Thymus (tissue), 14 donors: ENCODE measurements around the gene MTG2. TPM values are rescaled to one million over a fixed set of nuclear protein-coding genes. Genes with fewer than 3 reads are reported as not detected.
A peak's percentile ranks its signal among the peaks of the same experiment; 100 is the strongest.

Experiments used
- DNase-seq, 9 donors: peaks; one replicate each; pipeline ENCODE4 v3.0.0-alpha.2; 2013; ENCODE audit warnings: low spot score in 9 of 9, low read depth in 6 of 9, missing footprints in 1 of 9
- H3K27ac ChIP-seq, 2 donors: one replicate each; pipeline ENCODE4 v1.5.1; 2013; ENCODE audit warnings: control low read depth in 1 of 2, low read depth in 1 of 2, low read length in 1 of 2, mild to moderate bottlenecking in 1 of 2, moderate library complexity in 1 of 2
- H3K27me3 ChIP-seq, 2 donors: one replicate each; pipeline ENCODE4 v1.5.1; 2013; ENCODE audit warnings: low read length in 1 of 2; ENCODE audit not compliant: control insufficient read depth in 2 of 2, insufficient read depth in 1 of 2
- H3K36me3 ChIP-seq, 2 donors: one replicate each; pipeline ENCODE4 v1.5.1; 2013; ENCODE audit warnings: low read length in 1 of 2, mild to moderate bottlenecking in 1 of 2, moderate library complexity in 1 of 2; ENCODE audit not compliant: control insufficient read depth in 2 of 2, insufficient read depth in 2 of 2
- H3K4me1 ChIP-seq, 2 donors: one replicate each; pipeline ENCODE4 v1.5.1; 2013; ENCODE audit warnings: low read length in 2 of 2; ENCODE audit not compliant: control insufficient read depth in 2 of 2, insufficient read depth in 2 of 2
- H3K4me3 ChIP-seq, 2 donors: one replicate each; pipeline ENCODE4 v1.5.1; 2013; ENCODE audit warnings: low read length in 2 of 2, control low read depth in 1 of 2, mild to moderate bottlenecking in 1 of 2
- H3K9me3 ChIP-seq, 2 donors: one replicate each; pipeline ENCODE4 v1.5.1; 2013; ENCODE audit warnings: low read length in 1 of 2, mild to moderate bottlenecking in 1 of 2; ENCODE audit not compliant: control insufficient read depth in 2 of 2, insufficient read depth in 1 of 2
- WGBS: extraction: QIAGEN DNeasy Blood & Tissue Kit; methylation state at CpG from one replicate; pipeline ENCODE4 v1.1.7; 2013; 5-methylcytosine and 5-hydroxymethylcytosine counted together
- long read RNA-seq, 10 donors: transcript quantifications; one replicate each; lab custom pipeline, GENCODE V29; 2026
- polyA plus RNA-seq: library from polyadenylated mRNA; stranded (reverse); fragments of 200-250 nt; gene quantifications from one replicate; pipeline ENCODE4 v1.2.3, GENCODE V29; 2013
- total RNA-seq: library from RNA; stranded (reverse); fragments of 120-200 nt; gene quantifications from one replicate; pipeline ENCODE4 v1.2.4, GENCODE V29; 2013
- donor health status: healthy.

Gene MTG2
- 24.8 TPM for total RNA-seq
- 47.2 TPM for polyA plus RNA-seq
- long read RNA-seq, donor 1, partial matches to known transcripts, result 0 of 1 reads
- long read RNA-seq, donor 1, other reads (novel, unspliced or antisense), result 0 of 1 reads
- long read RNA-seq, donor 2, transcript MTG2-201 (7 exons, 2,929 nt), result major isoform, 6 of 9 reads
- long read RNA-seq, donor 2, partial matches to known transcripts, result 0 of 9 reads
- long read RNA-seq, donor 2, other reads (novel, unspliced or antisense), result 0 of 9 reads
- long read RNA-seq, donor 3, transcript MTG2-210 (2 exons, 590 nt), result major isoform, 5 of 8 reads
- long read RNA-seq, donor 3, partial matches to known transcripts, result 0 of 8 reads
- long read RNA-seq, donor 3, other reads (novel, unspliced or antisense), result 0 of 8 reads
- long read RNA-seq, donor 4, partial matches to known transcripts, result 0 of 6 reads
- long read RNA-seq, donor 4, other reads (novel, unspliced or antisense), result 0 of 6 reads
- long read RNA-seq, donor 5, partial matches to known transcripts, result 0 of 4 reads
- long read RNA-seq, donor 5, other reads (novel, unspliced or antisense), result 0 of 4 reads
- long read RNA-seq, donor 6, partial matches to known transcripts, result 0 of 3 reads
- long read RNA-seq, donor 6, other reads (novel, unspliced or antisense), result 0 of 3 reads
- long read RNA-seq, donor 7, partial matches to known transcripts, result 0 of 3 reads
- long read RNA-seq, donor 7, other reads (novel, unspliced or antisense), result 0 of 3 reads
- long read RNA-seq, donor 8, partial matches to known transcripts, result 0 of 2 reads
- long read RNA-seq, donor 8, other reads (novel, unspliced or antisense), result 0 of 2 reads
- long read RNA-seq, donor 9, partial matches to known transcripts, result 0 of 2 reads
- long read RNA-seq, donor 9, other reads (novel, unspliced or antisense), result 0 of 2 reads
- long read RNA-seq, donor 10, partial matches to known transcripts, result 0 of 3 reads
- long read RNA-seq, donor 10, other reads (novel, unspliced or antisense), result 0 of 3 reads

- Histone ChIP-seq H3K4me3 (peak within 1 kb of the TSS; percentile 81 to 92), H3K27ac (peak within 1 kb of the TSS; percentile 89 to 99), H3K4me1 (peaks cover 6 to 7% of the 10 kb centered on the region in 2 donors), H3K9me3 (no peaks in the 10 kb centered on the region), H3K36me3 (peaks cover 0 to 6% of the 10 kb centered on the region in 2 donors), H3K27me3 (no peaks in the 10 kb centered on the region)
- WGBS, result under 1% methylated on average over 96 of the region's 96 CpGs
- peak; percentile 84 to 98 (median 95) for DNase-seq
These were observed at the start of gene MTG2 for GRCh38 chr20:62182469-62183425. MTG2 (plus strand) TSS chr20:62183028; CDS start chr20:62193421, 10,393 bp downstream.

GRCh38 chr20:62133051-62133845, 49.6 kb upstream of the MTG2 start:
- Histone ChIP-seq H3K4me1 (no peaks in the 10 kb centered on the region), H3K27ac (no peak overlapping the region), H3K36me3 (peaks cover 84 to 96% of the 10 kb centered on the region in 2 donors), H3K27me3 (no peaks in the 10 kb centered on the region), H3K9me3 (no peaks in the 10 kb centered on the region), H3K4me3 (no peak overlapping the region)
- 90% methylated on average over 29 of the region's 29 CpGs for WGBS
- no peak for DNase-seq

GRCh38 chr20:62133864-62134263, 49.0 kb upstream of the MTG2 start:
- 95% methylated on average over 12 of the region's 12 CpGs for WGBS
- H3K36me3 ChIP-seq, result peaks cover 88 to 96% of the 10 kb centered on the region in 2 donors
- no peaks in the 10 kb centered on the region for H3K9me3 ChIP-seq
- H3K4me3 ChIP-seq, result no peak overlapping the region
- H3K27me3 ChIP-seq, result no peaks in the 10 kb centered on the region
- H3K4me1 ChIP-seq, result no peaks in the 10 kb centered on the region
- H3K27ac ChIP-seq, result no peak overlapping the region
- DNase-seq, result no peak

- DNase-seq, result no peak
- no peak overlapping the region for H3K27ac ChIP-seq
- WGBS, result 92% methylated on average over 11 of the region's 11 CpGs
- no peak overlapping the region for H3K4me3 ChIP-seq
- no peaks in the 10 kb centered on the region for H3K9me3 ChIP-seq
- peaks cover 95 to 96% of the 10 kb centered on the region in 2 donors for H3K36me3 ChIP-seq
- H3K4me1 ChIP-seq, result no peaks in the 10 kb centered on the region
- H3K27me3 ChIP-seq, result no peaks in the 10 kb centered on the region
These were observed 48.0 kb upstream of the MTG2 start for GRCh38 chr20:62134735-62135231.

- no peak overlapping the region for H3K4me3 ChIP-seq
- H3K4me1 ChIP-seq, result no peaks in the 10 kb centered on the region
- DNase-seq, result no peak
- no peaks in the 10 kb centered on the region for H3K9me3 ChIP-seq
- peaks cover 95 to 98% of the 10 kb centered on the region in 2 donors for H3K36me3 ChIP-seq
- H3K27me3 ChIP-seq, result no peaks in the 10 kb centered on the region
- 97% methylated on average over 8 of the region's 8 CpGs for WGBS
- no peak overlapping the region for H3K27ac ChIP-seq
These were observed 47.1 kb upstream of the MTG2 start for GRCh38 chr20:62135573-62136266.

- no peaks in the 10 kb centered on the region for H3K27me3 ChIP-seq
- DNase-seq, result peak in 5 of 9 donors; percentile 65 to 88 (median 74)
- H3K4me3 ChIP-seq, result no peak overlapping the region
- H3K36me3 ChIP-seq, result peaks cover 87 to 96% of the 10 kb centered on the region in 2 donors
- no peaks in the 10 kb centered on the region for H3K9me3 ChIP-seq
- H3K27ac ChIP-seq, result no peak overlapping the region
- peaks cover 4 to 7% of the 10 kb centered on the region in 2 donors for H3K4me1 ChIP-seq
- WGBS, result 71% methylated on average over 8 of the region's 8 CpGs
These were observed 46.3 kb upstream of the MTG2 start for GRCh38 chr20:62136283-62137091.

- H3K4me1 ChIP-seq, result peaks cover 10 to 12% of the 10 kb centered on the region in 2 donors
- no peak overlapping the region for H3K4me3 ChIP-seq
- H3K36me3 ChIP-seq, result peaks cover 81 to 91% of the 10 kb centered on the region in 2 donors
- H3K27me3 ChIP-seq, result no peaks in the 10 kb centered on the region
- 86% methylated on average over 6 of the region's 6 CpGs for WGBS
- DNase-seq, result no peak
- H3K9me3 ChIP-seq, result no peaks in the 10 kb centered on the region
- H3K27ac ChIP-seq, result no peak overlapping the region
These were observed 45.8 kb upstream of the MTG2 start for GRCh38 chr20:62137092-62137384.
